Neuron (in vitro differentiated cells): Measurements from ENCODE around the gene TPX2.

Source experiments
- H2AFZ ChIP-seq: one replicate; pipeline ENCODE4 v1.6.1; 2013; ENCODE audit warnings: low read depth, mild to moderate bottlenecking, inconsistent platforms, low read length, moderate library complexity
- H3K27me3 ChIP-seq: one replicate; pipeline ENCODE4 v1.6.1; 2013; ENCODE audit warnings: low read length; ENCODE audit not compliant: insufficient read depth
- H3K36me3 ChIP-seq: one replicate; pipeline ENCODE4 v1.6.1; 2013; ENCODE audit warnings: low read length; ENCODE audit not compliant: insufficient read depth
- H3K4me1 ChIP-seq: one replicate; pipeline ENCODE4 v1.6.1; 2013; ENCODE audit warnings: low read length; ENCODE audit not compliant: insufficient read depth
- H3K4me3 ChIP-seq: 2 replicates; pipeline ENCODE4 v1.5.1; 2013; ENCODE audit warnings: mild to moderate bottlenecking, low read length, moderate library complexity
- H3K9me3 ChIP-seq: one replicate; pipeline ENCODE4 v1.6.1; 2013; ENCODE audit warnings: low read length

Gene TPX2

GRCh38 chr20:31780839-31781238 lies 41.7 kb downstream of the TPX2 start:
- H2AFZ ChIP-seq: no peak overlapping the region
- no peak overlapping the region for H3K4me3 ChIP-seq
- peaks cover 78% of the 10 kb centered on the region for H3K36me3 ChIP-seq
- H3K4me1 ChIP-seq: no peaks in the 10 kb centered on the region
- no peaks in the 10 kb centered on the region for H3K27me3 ChIP-seq
- H3K9me3 ChIP-seq: no peaks in the 10 kb centered on the region

- no peaks in the 10 kb centered on the region for H3K4me1 ChIP-seq
- H3K9me3 ChIP-seq: no peaks in the 10 kb centered on the region
- H3K27me3 ChIP-seq: no peaks in the 10 kb centered on the region
- no peak overlapping the region for H3K4me3 ChIP-seq
- H2AFZ ChIP-seq: no peak overlapping the region
- H3K36me3 ChIP-seq: peaks cover 81% of the 10 kb centered on the region
These were observed 42.9 kb downstream of the TPX2 start for GRCh38 chr20:31781945-31782344.

GRCh38 chr20:31784354-31785044 lies 45.4 kb downstream of the TPX2 start:
- Histone ChIP-seq H2AFZ (no peak overlapping the region), H3K36me3 (peaks cover 79% of the 10 kb centered on the region), H3K9me3 (no peaks in the 10 kb centered on the region)

GRCh38 chr20:31785089-31785488 lies 46.0 kb downstream of the TPX2 start:
- Histone ChIP-seq H2AFZ (no peak overlapping the region), H3K4me3 (no peak overlapping the region), H3K9me3 (no peaks in the 10 kb centered on the region), H3K36me3 (peaks cover 78% of the 10 kb centered on the region), H3K4me1 (peaks cover 2% of the 10 kb centered on the region), H3K27me3 (no peaks in the 10 kb centered on the region)

More at GRCh38 chr20:31784354-31785044, 45.4 kb downstream of the TPX2 start:
- H3K4me1 ChIP-seq: no peaks in the 10 kb centered on the region
- H3K4me3 ChIP-seq: no peak overlapping the region
- H3K27me3 ChIP-seq: no peaks in the 10 kb centered on the region

- no peak overlapping the region for H2AFZ ChIP-seq
- no peaks in the 10 kb centered on the region for H3K9me3 ChIP-seq
- H3K4me3 ChIP-seq: no peak overlapping the region
- peaks cover 87% of the 10 kb centered on the region for H3K36me3 ChIP-seq
- no peaks in the 10 kb centered on the region for H3K27me3 ChIP-seq
- peaks cover 7% of the 10 kb centered on the region for H3K4me1 ChIP-seq
These were observed 49.5 kb downstream of the TPX2 start for GRCh38 chr20:31788578-31788977.

- peaks cover 7% of the 10 kb centered on the region for H3K4me1 ChIP-seq
- no peak overlapping the region for H3K4me3 ChIP-seq
- no peaks in the 10 kb centered on the region for H3K9me3 ChIP-seq
- H3K27me3 ChIP-seq: no peaks in the 10 kb centered on the region
- no peak overlapping the region for H2AFZ ChIP-seq
- peaks cover 82% of the 10 kb centered on the region for H3K36me3 ChIP-seq
These were observed 51.3 kb downstream of the TPX2 start for GRCh38 chr20:31790401-31790800.

- Histone ChIP-seq H3K9me3 (no peaks in the 10 kb centered on the region), H3K4me3 (no peak overlapping the region), H3K4me1 (no peaks in the 10 kb centered on the region), H3K27me3 (no peaks in the 10 kb centered on the region), H2AFZ (no peak overlapping the region), H3K36me3 (peaks cover 75% of the 10 kb centered on the region)
These were observed 58.3 kb downstream of the TPX2 start for GRCh38 chr20:31797364-31797763.

- no peak overlapping the region for H2AFZ ChIP-seq
- no peaks in the 10 kb centered on the region for H3K4me1 ChIP-seq
- H3K4me3 ChIP-seq: no peak overlapping the region
- no peaks in the 10 kb centered on the region for H3K27me3 ChIP-seq
- H3K9me3 ChIP-seq: no peaks in the 10 kb centered on the region
- peaks cover 62% of the 10 kb centered on the region for H3K36me3 ChIP-seq
These were observed 62.4 kb downstream of the TPX2 start for GRCh38 chr20:31801508-31801907.

GRCh38 chr20:31803552-31804291 lies 64.6 kb downstream of the TPX2 start:
- Histone ChIP-seq H3K4me3 (no peak overlapping the region), H2AFZ (no peak overlapping the region), H3K9me3 (no peaks in the 10 kb centered on the region), H3K27me3 (no peaks in the 10 kb centered on the region), H3K4me1 (peaks cover 7% of the 10 kb centered on the region), H3K36me3 (peaks cover 54% of the 10 kb centered on the region)

- H3K27me3 ChIP-seq: no peaks in the 10 kb centered on the region
- H3K36me3 ChIP-seq: peaks cover 29% of the 10 kb centered on the region
- no peak overlapping the region for H2AFZ ChIP-seq
- no peaks in the 10 kb centered on the region for H3K9me3 ChIP-seq
- peaks cover 7% of the 10 kb centered on the region for H3K4me1 ChIP-seq
- no peak overlapping the region for H3K4me3 ChIP-seq
These were observed 67.7 kb downstream of the TPX2 start for GRCh38 chr20:31806564-31807355.

- Histone ChIP-seq H3K36me3 (peaks cover 25% of the 10 kb centered on the region), H3K27me3 (no peaks in the 10 kb centered on the region), H3K4me1 (peaks cover 7% of the 10 kb centered on the region), H3K9me3 (no peaks in the 10 kb centered on the region), H2AFZ (no peak overlapping the region), H3K4me3 (no peak overlapping the region)
These were observed 69.4 kb downstream of the TPX2 start for GRCh38 chr20:31808481-31808880.

- Histone ChIP-seq H3K27me3 (no peaks in the 10 kb centered on the region), H3K36me3 (peaks cover 19% of the 10 kb centered on the region), H2AFZ (no peak overlapping the region), H3K4me3 (no peak overlapping the region), H3K9me3 (no peaks in the 10 kb centered on the region), H3K4me1 (peaks cover 7% of the 10 kb centered on the region)
These were observed 70.6 kb downstream of the TPX2 start for GRCh38 chr20:31809661-31810060.

- Histone ChIP-seq H3K36me3 (peaks cover 11% of the 10 kb centered on the region), H3K9me3 (no peaks in the 10 kb centered on the region), H3K4me1 (peaks cover 7% of the 10 kb centered on the region), H3K27me3 (no peaks in the 10 kb centered on the region), H2AFZ (no peak overlapping the region), H3K4me3 (no peak overlapping the region)
These were observed 72.1 kb downstream of the TPX2 start for GRCh38 chr20:31811198-31811597.
